ENCODE data around the gene TSPAN8. TPM values are rescaled to one million over a fixed set of nuclear protein-coding genes. Genes with fewer than 3 reads are reported as not detected.

TSPAN8 gene
- total RNA-seq, 1 experiment from 2014 or later: 0.37 TPM

- no peak for TF ChIP-seq ZNF532 (CRISPR knock-in tag; IDR thresholded peaks at IDR 0.05; ENCODE audit: borderline replicate concordance)
- TF ChIP-seq AR (CRISPR knock-in tag; IDR thresholded peaks at IDR 0.05): no peak
- no peak for TF ChIP-seq CBFB (CRISPR knock-in tag; IDR thresholded peaks at IDR 0.05; ENCODE audit: low read depth)
- no peak for TF ChIP-seq ZMAT4 (CRISPR knock-in tag; IDR thresholded peaks at IDR 0.05)
- no peak for TF ChIP-seq RORB (CRISPR knock-in tag; IDR thresholded peaks at IDR 0.05)
- TF ChIP-seq CREB1 (CRISPR knock-in tag; IDR thresholded peaks at IDR 0.05): no peak
- TF ChIP-seq E2F1 (CRISPR knock-in tag; IDR thresholded peaks at IDR 0.05): no peak
- TF ChIP-seq ZNF317 (CRISPR knock-in tag; IDR thresholded peaks at IDR 0.05; ENCODE audit: borderline replicate concordance, low read depth): no peak
These were observed 25.2 kb upstream of the TSPAN8 start (continued) for GRCh38 chr12:71183018-71183417.

GRCh38 chr12:71178162-71178561, 20.4 kb upstream of the TSPAN8 start:
- ATAC-seq (no peak), DNase-seq (ENCODE audit: low spot score) (no peak)
- POLR2A ChIA-PET: no interaction called here
- H3K4me1 Mint-ChIP-seq: peaks cover 13% of the 10 kb centered on the region
- H3K36me3 Mint-ChIP-seq: peaks cover 16% of the 10 kb centered on the region
- CTCF ChIA-PET: no interaction called here
- peaks cover 23% of the 10 kb centered on the region for H3K9me3 Mint-ChIP-seq
- H3K27me3 Mint-ChIP-seq (ENCODE audit: low read depth): no peaks in the 10 kb centered on the region
- H3K27ac Mint-ChIP-seq: no peak overlapping the region
- no peak overlapping the region for H3K4me3 Mint-ChIP-seq
- no peak for TF ChIP-seq AFF4 (CRISPR knock-in tag; IDR thresholded peaks at IDR 0.05; ENCODE audit: borderline replicate concordance)
- no peak for TF ChIP-seq ZNF532 (CRISPR knock-in tag; IDR thresholded peaks at IDR 0.05; ENCODE audit: borderline replicate concordance)
- TF ChIP-seq FOXP1 (CRISPR knock-in tag; IDR thresholded peaks at IDR 0.05; ENCODE audit: borderline replicate concordance): no peak
- TF ChIP-seq ETV6 (CRISPR knock-in tag; IDR thresholded peaks at IDR 0.05): no peak
- no peak for TF ChIP-seq TEAD4 (CRISPR knock-in tag; IDR thresholded peaks at IDR 0.05)
- TF ChIP-seq E2F4 (CRISPR knock-in tag; IDR thresholded peaks at IDR 0.05; ENCODE audit: borderline replicate concordance, low read depth): no peak
- TF ChIP-seq GTF2I (CRISPR knock-in tag; conservative IDR thresholded peaks at IDR 0.05): no peak
- no peak for TF ChIP-seq GABPB1 (CRISPR knock-in tag; IDR thresholded peaks at IDR 0.05)

All from WTC11 (cell line).